GM18498 (cell line): ENCODE data around the gene C10orf90.

Source experiments
- ATAC-seq: cut with Tn5 transposase; IDR thresholded peaks from one replicate; pipeline ENCODE4 v1.9.1; 2021; ENCODE audit warnings: mild to moderate bottlenecking, moderate library complexity; ENCODE audit not compliant: unreplicated experiment

Gene C10orf90

GRCh38 chr10:126469692-126470091, 200.8 kb downstream of the C10orf90 start:
- no peak for ATAC-seq

- ATAC-seq = no peak
Observed at GRCh38 chr10:126468876-126469643, 201.4 kb downstream of the C10orf90 start.

- no peak for ATAC-seq
Observed at GRCh38 chr10:126468467-126468866, 202.0 kb downstream of the C10orf90 start.

GRCh38 chr10:126465771-126466170, 204.7 kb downstream of the C10orf90 start:
- ATAC-seq = no peak

- ATAC-seq = no peak
Observed at GRCh38 chr10:126463286-126463685, 207.2 kb downstream of the C10orf90 start.

GRCh38 chr10:126461289-126461940, 209.1 kb downstream of the C10orf90 start:
- ATAC-seq = no peak

GRCh38 chr10:126459878-126460481, 210.5 kb downstream of the C10orf90 start:
- ATAC-seq = no peak

- no peak for ATAC-seq
Observed at GRCh38 chr10:126459032-126459831, 211.3 kb downstream of the C10orf90 start.

- no peak for ATAC-seq
Observed at GRCh38 chr10:126458466-126458865, 212.0 kb downstream of the C10orf90 start.

- ATAC-seq = no peak
Observed at GRCh38 chr10:126456632-126457031, 213.9 kb downstream of the C10orf90 start.

GRCh38 chr10:126455766-126456405, 214.6 kb downstream of the C10orf90 start:
- ATAC-seq = no peak

- ATAC-seq = no peak
Observed at GRCh38 chr10:126455036-126455765, 215.3 kb downstream of the C10orf90 start.

- no peak for ATAC-seq
Observed at GRCh38 chr10:126454045-126454751, 216.3 kb downstream of the C10orf90 start.

- no peak for ATAC-seq
Observed at GRCh38 chr10:126452245-126452644, 218.2 kb downstream of the C10orf90 start.

- no peak for ATAC-seq
Observed at GRCh38 chr10:126448091-126448490, 222.4 kb downstream of the C10orf90 start.

GRCh38 chr10:126439942-126440341, 230.6 kb downstream of the C10orf90 start:
- no peak for ATAC-seq

GRCh38 chr10:126438407-126438783, 232.1 kb downstream of the C10orf90 start:
- ATAC-seq = no peak

GRCh38 chr10:126437635-126438406, 232.7 kb downstream of the C10orf90 start:
- ATAC-seq = no peak

- ATAC-seq = no peak
Observed at GRCh38 chr10:126434235-126434634, 236.3 kb downstream of the C10orf90 start.
